22Rv1 (cell line): ENCODE results near the gene ANKRD42.

Experiments used
- CTCF ChIP-seq: fragments of 450-650 bp; IDR thresholded peaks from 2 replicates; pipeline ENCODE4 v1.5.1; 2017; ENCODE audit warnings: mild to moderate bottlenecking
- ZFX ChIP-seq: fragments of 450-650 bp; IDR thresholded peaks from 2 replicates; pipeline ENCODE4 v1.6.1; 2017; ENCODE audit warnings: antibody characterized with exemption, borderline replicate concordance

- TF ChIP-seq CTCF (no peak), ZFX (no peak)
Observed at GRCh38 chr11:83153764-83154163, 39.7 kb upstream of the ANKRD42 start.
